Kasumi-1 (cell line): Measurements from ENCODE around the gene LRP8.
A peak's percentile ranks its signal among the peaks of the same experiment; 100 is the strongest.

Experiments
- DNase-seq, 2 experiments: peaks; one replicate each; lab custom pipeline; 2025; lab: John Stamatoyannopoulos, UW

The LRP8 gene

GRCh38 chr1:53328009-53328461 is at the start of gene LRP8:
LRP8 (minus strand) TSS chr1:53328070; CDS start chr1:53327912, 158 bp downstream.
- DNase-seq, result peak; percentile 47 to 62

GRCh38 chr1:53377438-53377841 is 49.6 kb upstream of the LRP8 start:
- DNase-seq, result no peak

GRCh38 chr1:53376742-53377437 is 49.0 kb upstream of the LRP8 start:
- no peak for DNase-seq

- no peak for DNase-seq
Measured at GRCh38 chr1:53376041-53376461, 48.2 kb upstream of the LRP8 start.

GRCh38 chr1:53375440-53375839 is 47.6 kb upstream of the LRP8 start:
- DNase-seq, result no peak

GRCh38 chr1:53373246-53373645 is 45.4 kb upstream of the LRP8 start:
- DNase-seq, result no peak

- no peak for DNase-seq
Measured at GRCh38 chr1:53372501-53372951, 44.7 kb upstream of the LRP8 start.

GRCh38 chr1:53371851-53372250 is 44.0 kb upstream of the LRP8 start:
- DNase-seq, result no peak

GRCh38 chr1:53371121-53371666 is 43.3 kb upstream of the LRP8 start:
- no peak for DNase-seq

- no peak for DNase-seq
Measured at GRCh38 chr1:53370369-53370961, 42.6 kb upstream of the LRP8 start.

GRCh38 chr1:53369761-53370160 is 41.9 kb upstream of the LRP8 start:
- no peak for DNase-seq

GRCh38 chr1:53369034-53369750 is 41.3 kb upstream of the LRP8 start:
- DNase-seq, result no peak

- DNase-seq, result peak; percentile 23 to 39
Measured at GRCh38 chr1:53368314-53369033, 40.6 kb upstream of the LRP8 start.

GRCh38 chr1:53367503-53368313 is 39.8 kb upstream of the LRP8 start:
- DNase-seq, result peak; percentile 97 to 98

GRCh38 chr1:53366901-53367502 is 39.1 kb upstream of the LRP8 start:
- DNase-seq, result no peak

GRCh38 chr1:53365437-53366063 is 37.7 kb upstream of the LRP8 start:
- DNase-seq, result peak; percentile 72 to 74

GRCh38 chr1:53362851-53363642 is 35.2 kb upstream of the LRP8 start:
- DNase-seq, result no peak

GRCh38 chr1:53362270-53362669 is 34.4 kb upstream of the LRP8 start:
- no peak for DNase-seq

GRCh38 chr1:53361541-53361961 is 33.7 kb upstream of the LRP8 start:
- DNase-seq, result no peak
